Measurements from ENCODE around the gene FAM135A. TPM values are rescaled to one million over a fixed set of nuclear protein-coding genes. Genes with fewer than 3 reads are reported as not detected.
"Not testable (repeated sequence)": the region's sequence is repeated elsewhere in the genome, so short reads cannot be mapped to it uniquely, and the experiment has no call there.

The FAM135A gene
- polyA plus RNA-seq, 1 experiment = 2.9 TPM

DNA sequence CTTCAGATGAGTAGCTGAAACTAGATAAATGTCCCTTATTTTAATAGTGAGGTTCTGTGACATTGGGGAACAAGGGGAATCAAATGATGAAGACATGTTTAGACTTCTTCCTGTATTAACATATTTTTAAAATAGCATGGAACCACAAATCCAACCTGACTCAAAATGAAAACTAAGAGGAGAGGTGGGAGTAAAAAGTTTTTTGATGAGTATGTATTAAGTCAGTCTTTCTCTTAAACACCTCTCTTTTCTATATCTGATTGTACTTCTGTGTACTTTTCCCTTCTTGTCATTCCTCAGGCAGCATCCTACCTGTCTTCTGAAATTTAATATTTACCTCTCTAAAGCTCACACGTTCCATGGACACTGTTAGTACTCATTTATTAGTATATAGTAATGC, 144.7 kb downstream of the FAM135A start:
- Histone ChIP-seq H3K27me3 (ENCODE audit: control insufficient read depth, insufficient read depth, low read length) (no peaks in the 10 kb centered on the region), H3K36me3 (ENCODE audit: control insufficient read depth, insufficient read depth, low read length) (no peaks in the 10 kb centered on the region), H3K4me3 (ENCODE audit: low read depth, low read length) (no peak overlapping the region)
- ChIA-PET CTCF (interaction anchor here (1.7 to 2.3 kb wide), 2 partner anchors 10 to 129 kb away, joined by 5 to 11 read pairs; no protein-coding TSS in a partner anchor), POLR2A (no interaction called here)
- TF ChIP-seq, protein P1, sequence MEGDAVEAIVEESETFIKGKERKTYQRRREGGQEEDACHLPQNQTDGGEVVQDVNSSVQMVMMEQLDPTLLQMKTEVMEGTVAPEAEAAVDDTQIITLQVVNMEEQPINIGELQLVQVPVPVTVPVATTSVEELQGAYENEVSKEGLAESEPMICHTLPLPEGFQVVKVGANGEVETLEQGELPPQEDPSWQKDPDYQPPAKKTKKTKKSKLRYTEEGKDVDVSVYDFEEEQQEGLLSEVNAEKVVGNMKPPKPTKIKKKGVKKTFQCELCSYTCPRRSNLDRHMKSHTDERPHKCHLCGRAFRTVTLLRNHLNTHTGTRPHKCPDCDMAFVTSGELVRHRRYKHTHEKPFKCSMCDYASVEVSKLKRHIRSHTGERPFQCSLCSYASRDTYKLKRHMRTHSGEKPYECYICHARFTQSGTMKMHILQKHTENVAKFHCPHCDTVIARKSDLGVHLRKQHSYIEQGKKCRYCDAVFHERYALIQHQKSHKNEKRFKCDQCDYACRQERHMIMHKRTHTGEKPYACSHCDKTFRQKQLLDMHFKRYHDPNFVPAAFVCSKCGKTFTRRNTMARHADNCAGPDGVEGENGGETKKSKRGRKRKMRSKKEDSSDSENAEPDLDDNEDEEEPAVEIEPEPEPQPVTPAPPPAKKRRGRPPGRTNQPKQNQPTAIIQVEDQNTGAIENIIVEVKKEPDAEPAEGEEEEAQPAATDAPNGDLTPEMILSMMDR (IDR thresholded peaks at IDR 0.05; ENCODE audit: insufficient read depth, low read depth, low read length) = no peak
- DNase-seq (ENCODE audit: low read depth) = no peak

DNA sequence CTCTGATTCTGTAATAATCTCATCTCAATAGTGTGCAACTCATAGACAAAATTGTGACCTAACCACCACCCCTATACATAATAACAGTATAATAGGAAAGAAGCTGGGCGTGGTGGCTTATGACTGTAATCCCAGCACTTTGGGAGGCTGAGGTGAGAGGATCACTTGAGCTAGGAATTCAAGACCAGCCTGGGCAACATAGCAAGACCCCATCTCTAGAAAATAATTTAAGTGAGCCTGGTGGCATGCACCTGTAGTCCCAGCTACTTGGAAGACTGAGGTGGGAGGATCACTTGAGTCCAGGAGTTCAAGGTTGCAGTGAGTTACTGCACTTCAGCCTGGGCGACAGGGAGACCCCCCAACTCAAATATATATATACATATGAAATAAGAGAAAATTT, 149.1 kb downstream of the FAM135A start:
- H3K27me3 ChIP-seq (ENCODE audit: control insufficient read depth, insufficient read depth, low read length); POLR2A ChIA-PET; H3K4me3 ChIP-seq (ENCODE audit: low read depth, low read length); CTCF ChIA-PET; DNase-seq (ENCODE audit: low read depth); H3K36me3 ChIP-seq (ENCODE audit: control insufficient read depth, insufficient read depth, low read length): not testable (repeated sequence)

DNA sequence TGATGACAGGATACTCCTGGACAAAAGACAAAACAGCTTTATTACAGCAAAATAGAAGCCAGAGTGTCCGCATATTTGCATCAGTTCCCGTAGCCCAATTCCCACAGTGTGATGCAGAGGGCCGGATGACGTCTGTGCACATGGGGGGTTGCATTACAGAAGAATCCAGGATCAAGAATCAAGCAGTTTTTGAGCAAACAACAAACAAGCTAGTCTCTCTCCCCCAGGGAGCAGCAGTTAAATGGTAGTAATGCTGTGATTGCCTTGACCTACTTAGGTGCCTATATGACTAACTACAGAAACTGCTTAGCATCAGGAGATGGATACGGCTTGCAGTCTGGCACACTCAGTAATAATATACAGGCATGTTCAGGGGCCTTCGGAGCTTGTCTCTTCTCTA, 150.2 kb downstream of the FAM135A start:
- TF ChIP-seq, protein P1 (IDR thresholded peaks at IDR 0.05; ENCODE audit: insufficient read depth, low read depth, low read length) = no peak
- no peak overlapping the region for H3K4me3 ChIP-seq (ENCODE audit: low read depth, low read length)
- H3K27me3 ChIP-seq (ENCODE audit: control insufficient read depth, insufficient read depth, low read length) = no peaks in the 10 kb centered on the region
- DNase-seq (ENCODE audit: low read depth) = no peak
- CTCF ChIA-PET = no interaction called here
- H3K36me3 ChIP-seq (ENCODE audit: control insufficient read depth, insufficient read depth, low read length) = no peaks in the 10 kb centered on the region
- POLR2A ChIA-PET = no interaction called here

DNA sequence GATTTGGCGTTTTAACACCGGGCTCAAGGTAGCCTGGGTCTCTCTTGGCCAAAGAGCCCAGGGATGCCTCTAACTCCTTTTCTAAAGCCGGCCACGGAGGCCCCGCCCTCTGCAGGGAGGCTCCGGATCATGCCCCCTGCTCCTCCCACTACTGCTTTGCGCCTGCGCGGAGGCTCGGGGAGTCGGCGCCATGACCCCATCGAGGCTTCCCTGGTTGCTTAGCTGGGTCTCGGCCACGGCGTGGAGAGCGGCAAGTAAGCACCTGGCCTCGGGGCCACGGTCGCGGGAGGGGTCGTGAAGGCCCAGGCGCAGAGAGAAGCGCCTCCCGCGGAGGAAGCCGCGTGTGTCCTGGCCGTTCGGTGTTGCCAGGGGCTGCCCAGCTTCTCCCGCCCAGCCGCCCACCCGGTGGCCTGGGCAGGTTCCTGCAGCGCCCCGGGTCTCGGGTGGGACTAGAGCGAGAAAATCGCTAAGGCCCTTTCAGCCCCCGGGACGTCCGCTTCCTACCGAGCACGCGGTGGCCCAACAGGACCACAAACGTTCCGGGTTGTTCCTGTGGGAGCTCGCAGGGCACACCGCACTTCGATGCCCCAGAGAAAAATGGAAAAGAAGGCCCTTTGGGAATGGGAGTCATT, 153.6 kb downstream of the FAM135A start, which contains the start of gene SDHAF4:
SDHAF4 (plus strand) TSS at position 180 of the 632 bp plus-strand sequence; CDS start at position 191, 11 bp downstream.
- no peaks in the 10 kb centered on the region for H3K27me3 ChIP-seq (ENCODE audit: control insufficient read depth, insufficient read depth, low read length)
- ChIA-PET CTCF (interaction anchor here (0.9 to 1.4 kb wide), 3 partner anchors 8 to 257 kb away, joined by 3 read pairs; no protein-coding TSS in a partner anchor), POLR2A (no interaction called here)
- peak within 1 kb of the TSS; percentile 67 for H3K4me3 ChIP-seq (ENCODE audit: low read depth, low read length)
- TF ChIP-seq, protein P1 (IDR thresholded peaks at IDR 0.05; ENCODE audit: insufficient read depth, low read depth, low read length) = no peak; the same call in 1 of the 2 replicates
- peak; percentile 26 for DNase-seq (ENCODE audit: low read depth)
- H3K36me3 ChIP-seq (ENCODE audit: control insufficient read depth, insufficient read depth, low read length) = no peaks in the 10 kb centered on the region; the same call in 1 of the 2 replicates

DNA sequence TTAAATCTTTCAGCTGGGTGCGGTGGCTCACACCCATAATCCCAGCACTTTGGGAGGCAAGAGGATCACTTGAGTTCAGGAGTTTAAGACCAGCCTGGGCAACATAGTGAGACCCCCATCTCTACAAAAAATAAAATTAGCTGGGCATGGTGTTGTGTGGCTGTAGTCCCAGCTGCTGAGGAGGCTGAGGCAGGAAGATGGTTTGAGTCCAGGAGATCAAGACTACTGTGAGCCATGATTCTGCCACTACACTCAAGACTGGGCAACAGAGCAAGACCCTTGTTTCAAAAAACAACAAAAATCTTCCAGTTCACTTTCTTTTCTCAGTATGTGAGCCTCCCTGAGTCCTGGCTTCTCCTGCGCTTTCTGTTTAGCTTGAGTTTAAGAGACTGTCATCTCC, 161.3 kb downstream of the FAM135A start:
- ChIA-PET POLR2A (no interaction called here), CTCF (interaction anchor here (0.6 to 1.5 kb wide), 3 partner anchors 9 to 307 kb away, joined by 3 read pairs; no protein-coding TSS in a partner anchor)
- TF ChIP-seq, protein P1 (IDR thresholded peaks at IDR 0.05; ENCODE audit: insufficient read depth, low read depth, low read length) = no peak
- Histone ChIP-seq H3K36me3 (ENCODE audit: control insufficient read depth, insufficient read depth, low read length) (no peaks in the 10 kb centered on the region; the same call in 1 of the 2 replicates), H3K27me3 (ENCODE audit: control insufficient read depth, insufficient read depth, low read length) (no peaks in the 10 kb centered on the region), H3K4me3 (ENCODE audit: low read depth, low read length) (no peak overlapping the region)
- no peak for DNase-seq (ENCODE audit: low read depth)
